NCI-H1930 (cell line): ENCODE results near the gene SLC35F5.
"Not testable (repeated sequence)": the region's sequence is repeated elsewhere in the genome, so short reads cannot be mapped to it uniquely, and the experiment has no call there.

Source experiments
- DNase-seq, 2 experiments: peaks; one replicate each; lab custom pipeline; 2025; lab: John Stamatoyannopoulos, UW

Gene SLC35F5

GRCh38 chr2:113697516-113697915 lies 58.9 kb downstream of the SLC35F5 start:
- DNase-seq: no peak

GRCh38 chr2:113694438-113694837 lies 62.0 kb downstream of the SLC35F5 start:
- no peak for DNase-seq

- DNase-seq: no peak
Observed at GRCh38 chr2:113692698-113693428, 63.6 kb downstream of the SLC35F5 start.

- not testable (repeated sequence) for DNase-seq
Observed at GRCh38 chr2:113690871-113691270, 65.6 kb downstream of the SLC35F5 start.

- DNase-seq: no peak
Observed at GRCh38 chr2:113686537-113686936, 69.9 kb downstream of the SLC35F5 start.

GRCh38 chr2:113685471-113685870 lies 71.0 kb downstream of the SLC35F5 start:
- no peak for DNase-seq

GRCh38 chr2:113679457-113679856 lies 77.0 kb downstream of the SLC35F5 start:
- peak in 1 of 2 experiments; percentile 13 for DNase-seq

- no peak for DNase-seq
Observed at GRCh38 chr2:113677330-113677729, 79.1 kb downstream of the SLC35F5 start.

GRCh38 chr2:113676623-113677266 lies 79.7 kb downstream of the SLC35F5 start:
- no peak for DNase-seq

- DNase-seq: no peak
Observed at GRCh38 chr2:113675875-113676274, 80.6 kb downstream of the SLC35F5 start.

- DNase-seq: no peak
Observed at GRCh38 chr2:113672326-113672932, 84.0 kb downstream of the SLC35F5 start.

- DNase-seq: not testable (repeated sequence)
Observed at GRCh38 chr2:113669013-113669412, 87.4 kb downstream of the SLC35F5 start.

- DNase-seq: not testable (repeated sequence)
Observed at GRCh38 chr2:113664761-113665533, 91.5 kb downstream of the SLC35F5 start.

- DNase-seq: not testable (repeated sequence)
Observed at GRCh38 chr2:113663285-113664060, 93.0 kb downstream of the SLC35F5 start.
